Calu3 (cell line): ENCODE data around the gene MAP7D1. TPM values are rescaled to one million over a fixed set of nuclear protein-coding genes. Genes with fewer than 3 reads are reported as not detected.

Experiments used
- BruUV-seq: library from RNA; stranded (reverse); fragments of 400-500 nt; replicated peaks from 2 replicates; lab custom pipeline; 2021; lab: Mats Ljungman, UMichigan
- CTCF ChIA-PET: fragments of 300-600 bp; sonication (Branson Sonifier 250); formaldehyde crosslinking; loops from one replicate; lab custom pipeline; 2022; ENCODE audit warnings: antibody characterized with exemption; lab: Charles Lee
- DNase-seq: peaks from one replicate; pipeline ENCODE4 v3.0.0; 2022
- H3K27ac Mint-ChIP-seq: one replicate; pipeline ENCODE4 v1.8.0; 2022; ENCODE audit warnings: mixed read lengths; ENCODE audit not compliant: unreplicated experiment
- H3K27me3 Mint-ChIP-seq: one replicate; pipeline ENCODE4 v1.8.0; 2022; ENCODE audit warnings: mixed read lengths; ENCODE audit not compliant: unreplicated experiment
- H3K36me3 Mint-ChIP-seq: one replicate; pipeline ENCODE4 v1.8.0; 2022; ENCODE audit warnings: mild to moderate bottlenecking, moderate library complexity, mixed read lengths; ENCODE audit not compliant: insufficient read depth, unreplicated experiment
- H3K4me1 Mint-ChIP-seq: one replicate; pipeline ENCODE4 v1.8.0; 2022; ENCODE audit warnings: mild to moderate bottlenecking, low read depth, mixed read lengths; ENCODE audit not compliant: unreplicated experiment
- H3K4me3 Mint-ChIP-seq: one replicate; pipeline ENCODE4 v1.8.0; 2022; ENCODE audit warnings: mild to moderate bottlenecking, low read depth, moderate library complexity, mixed read lengths; ENCODE audit not compliant: unreplicated experiment
- H3K9me3 Mint-ChIP-seq: one replicate; pipeline ENCODE4 v1.8.0; 2022; ENCODE audit warnings: low read depth, mixed read lengths; ENCODE audit not compliant: unreplicated experiment
- intact Hi-C: fragments of 100-400 bp; cut with micrococcal nuclease; formaldehyde crosslinking; loops from one replicate; pipeline ENCODE4 v1.10.0; 2022; ENCODE audit not compliant: unreplicated experiment
- total RNA-seq: library from RNA; stranded (reverse); gene quantifications from 2 replicates; pipeline ENCODE4 v1.2.3, GENCODE V29; 2022
- TF ChIP-seq, protein P1 (sequence below): fragments of 200-600 bp; IDR thresholded peaks from one replicate; pipeline ENCODE4 v1.8.0; 2022; ENCODE audit warnings: antibody characterized with exemption; ENCODE audit not compliant: unreplicated experiment

Gene MAP7D1
- total RNA-seq, 1 experiment from 2014 or later, result 98.3 TPM

DNA sequence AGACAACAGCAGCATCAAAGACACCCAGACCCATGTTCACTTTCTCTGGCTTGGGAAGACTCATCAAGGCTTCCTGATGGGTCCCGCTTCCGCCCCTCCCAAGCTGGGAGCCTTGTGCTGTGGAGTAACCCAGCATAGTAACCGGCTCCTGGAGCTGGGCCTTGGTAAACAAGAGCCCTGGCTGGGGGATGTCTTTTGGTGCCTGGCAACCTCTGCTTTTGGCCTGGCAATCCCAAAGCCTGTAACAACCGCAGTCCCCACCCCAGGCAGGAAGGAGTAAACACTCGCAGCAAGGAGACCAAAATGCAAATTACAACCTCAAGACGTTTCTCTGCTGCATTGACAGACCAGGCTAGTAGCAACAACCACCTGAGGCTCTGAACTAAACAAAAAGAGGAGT, 51.4 kb downstream of the MAP7D1 start:
- no peaks in the 10 kb centered on the region for H3K36me3 Mint-ChIP-seq
- H3K4me3 Mint-ChIP-seq, result no peak overlapping the region
- no peak overlapping the region for H3K27ac Mint-ChIP-seq
- TF ChIP-seq, protein P1, sequence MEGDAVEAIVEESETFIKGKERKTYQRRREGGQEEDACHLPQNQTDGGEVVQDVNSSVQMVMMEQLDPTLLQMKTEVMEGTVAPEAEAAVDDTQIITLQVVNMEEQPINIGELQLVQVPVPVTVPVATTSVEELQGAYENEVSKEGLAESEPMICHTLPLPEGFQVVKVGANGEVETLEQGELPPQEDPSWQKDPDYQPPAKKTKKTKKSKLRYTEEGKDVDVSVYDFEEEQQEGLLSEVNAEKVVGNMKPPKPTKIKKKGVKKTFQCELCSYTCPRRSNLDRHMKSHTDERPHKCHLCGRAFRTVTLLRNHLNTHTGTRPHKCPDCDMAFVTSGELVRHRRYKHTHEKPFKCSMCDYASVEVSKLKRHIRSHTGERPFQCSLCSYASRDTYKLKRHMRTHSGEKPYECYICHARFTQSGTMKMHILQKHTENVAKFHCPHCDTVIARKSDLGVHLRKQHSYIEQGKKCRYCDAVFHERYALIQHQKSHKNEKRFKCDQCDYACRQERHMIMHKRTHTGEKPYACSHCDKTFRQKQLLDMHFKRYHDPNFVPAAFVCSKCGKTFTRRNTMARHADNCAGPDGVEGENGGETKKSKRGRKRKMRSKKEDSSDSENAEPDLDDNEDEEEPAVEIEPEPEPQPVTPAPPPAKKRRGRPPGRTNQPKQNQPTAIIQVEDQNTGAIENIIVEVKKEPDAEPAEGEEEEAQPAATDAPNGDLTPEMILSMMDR, result no peak
- H3K27me3 Mint-ChIP-seq, result no peaks in the 10 kb centered on the region
- peaks cover 3% of the 10 kb centered on the region for H3K9me3 Mint-ChIP-seq
- CTCF ChIA-PET, result no interaction called here
- H3K4me1 Mint-ChIP-seq, result peaks cover 13% of the 10 kb centered on the region
- no peak for DNase-seq
- intact Hi-C loops, result no loop called here
- no TSS peak for BruUV-seq

DNA sequence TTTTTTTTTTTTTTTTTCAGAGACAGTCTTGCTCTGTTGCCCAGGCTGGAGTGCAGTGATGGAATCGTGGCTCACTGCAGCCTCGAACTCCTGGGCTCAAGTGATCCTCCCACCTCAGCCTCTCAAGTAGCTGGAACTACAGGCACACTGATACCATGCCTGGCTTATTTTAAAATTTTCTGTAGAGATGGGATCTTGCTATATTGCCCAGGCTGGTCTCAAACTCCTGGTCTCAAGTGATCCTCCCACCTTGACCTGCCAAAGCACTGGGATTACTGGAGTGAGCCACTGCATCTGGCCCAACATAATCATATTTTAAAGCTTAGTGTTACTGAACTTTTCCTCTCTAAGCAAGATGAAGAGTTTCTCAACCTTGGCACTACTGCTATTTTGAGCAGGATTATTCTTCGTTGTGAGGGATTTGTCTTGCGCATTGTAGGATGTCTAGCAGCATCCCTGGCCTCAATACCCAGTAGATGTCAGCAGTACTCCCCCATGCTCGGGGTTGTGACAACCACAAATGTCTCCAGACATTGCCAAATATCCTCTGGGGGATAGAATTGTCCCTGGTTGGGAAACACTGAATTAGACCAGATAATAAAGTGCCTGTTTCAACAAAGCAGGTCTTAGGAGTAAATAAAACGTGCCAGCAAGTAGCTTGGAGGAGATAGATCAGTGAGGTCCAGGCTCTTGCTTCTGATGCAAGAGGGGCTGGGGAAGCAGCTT, 53.2 kb downstream of the MAP7D1 start:
- BruUV-seq, result no TSS peak
- CTCF ChIA-PET, result interaction anchor here (0.6 kb wide), 1 partner anchor 49 kb away, joined by 3 read pairs; no protein-coding TSS in a partner anchor
- TF ChIP-seq, protein P1, result no peak
- Mint-ChIP-seq H3K4me3 (no peak overlapping the region), H3K27me3 (no peaks in the 10 kb centered on the region), H3K36me3 (no peaks in the 10 kb centered on the region), H3K4me1 (peaks cover 18% of the 10 kb centered on the region), H3K9me3 (no peaks in the 10 kb centered on the region), H3K27ac (no peak overlapping the region)
- intact Hi-C loops, result no loop called here
- DNase-seq, result no peak

DNA sequence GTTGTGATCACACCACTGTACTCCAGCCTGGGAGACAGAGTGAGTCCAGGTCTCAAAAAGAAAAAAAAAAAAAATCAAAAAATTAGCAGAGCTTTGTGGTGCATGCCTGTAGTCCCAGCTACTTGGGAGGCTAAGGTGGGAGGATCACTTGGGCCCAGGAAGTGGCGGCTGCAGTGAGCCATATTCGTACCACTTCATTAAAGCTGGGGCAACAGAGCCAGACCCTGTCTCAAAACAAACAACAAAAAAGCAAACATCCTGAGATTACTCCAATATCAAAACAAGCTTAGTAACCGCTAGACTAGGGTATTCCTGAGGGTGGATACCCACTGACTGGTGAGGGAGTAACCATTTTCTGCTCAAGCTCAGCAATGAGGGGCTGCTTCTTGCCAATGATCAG, 55.3 kb downstream of the MAP7D1 start:
- DNase-seq, result no peak
- Mint-ChIP-seq H3K9me3 (no peaks in the 10 kb centered on the region), H3K4me1 (peaks cover 15% of the 10 kb centered on the region), H3K36me3 (no peaks in the 10 kb centered on the region), H3K27ac (no peak overlapping the region), H3K27me3 (no peaks in the 10 kb centered on the region), H3K4me3 (no peak overlapping the region)
- BruUV-seq, result no TSS peak
- TF ChIP-seq, protein P1, result no peak
- CTCF ChIA-PET, result interaction anchor here (1.6 kb wide), 1 partner anchor 23 kb away, joined by 4 read pairs; no protein-coding TSS in a partner anchor
- intact Hi-C loops, result no loop called here

DNA sequence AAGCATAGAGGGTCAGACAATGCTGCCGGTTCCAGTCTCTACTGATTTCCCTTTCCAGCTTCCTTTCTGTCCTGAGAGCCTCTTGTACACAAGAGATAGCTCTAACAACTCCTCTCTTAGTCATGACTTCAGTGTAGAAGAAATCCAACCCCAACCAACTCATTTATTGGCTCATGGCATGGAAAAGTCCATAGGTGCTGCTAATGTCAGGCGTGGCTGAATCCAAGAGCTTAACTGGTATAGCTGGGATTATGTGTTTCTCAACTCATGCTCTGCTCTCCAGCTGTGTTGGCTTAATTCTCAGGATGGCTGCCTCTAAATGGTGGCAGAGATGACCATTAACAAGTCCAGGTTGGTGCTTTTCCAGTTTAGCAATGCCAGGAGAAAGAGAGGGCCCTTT, 55.9 kb downstream of the MAP7D1 start:
- Mint-ChIP-seq H3K36me3 (no peaks in the 10 kb centered on the region), H3K27ac (no peak overlapping the region), H3K4me1 (peaks cover 16% of the 10 kb centered on the region), H3K27me3 (no peaks in the 10 kb centered on the region), H3K9me3 (no peaks in the 10 kb centered on the region), H3K4me3 (no peak overlapping the region)
- no TSS peak for BruUV-seq
- TF ChIP-seq, protein P1, result no peak
- no peak for DNase-seq
- CTCF ChIA-PET, result interaction anchor here (1.6 kb wide), 1 partner anchor 24 kb away, joined by 4 read pairs; no protein-coding TSS in a partner anchor
- intact Hi-C loops, result no loop called here
